Adrenal gland (tissue), 5 donors: ENCODE data around the gene PPARGC1A.

ENCODE experiments used
- CTCF ChIP-seq, 6 experiments: fragments of 450-650 bp in 4 of 6; fragments of 200-600 bp in 2 of 6; sonication (generic) in 1 of 6; IDR thresholded peaks; 1 replicate in 5 of 6; 2 replicates in 1 of 6; pipeline versions ENCODE4 v1.5.1 to v1.8.0; 2016 to 2021; ENCODE audit warnings: antibody characterized with exemption in 6 of 6, mild to moderate bottlenecking in 2 of 6, moderate library complexity in 1 of 6
- POLR2A ChIP-seq, 2 donors: fragments of 450-650 bp; IDR thresholded peaks; one replicate each; pipeline ENCODE4 v1.6.1; 2017; ENCODE audit warnings: antibody characterized with exemption in 2 of 2, mild to moderate bottlenecking in 2 of 2, moderate library complexity in 1 of 2
- donor health status: DM: no; HTN: no; CAD: no.

GRCh38 chr4:23920296-23920695, 30.4 kb upstream of the PPARGC1A start:
- TF ChIP-seq POLR2A (IDR thresholded peaks at IDR 0.05): no peak
- no peak for TF ChIP-seq CTCF (IDR thresholded peaks at IDR 0.05)
